Breast epithelium (tissue), 3 donors: ENCODE data around the gene SLC25A48.

Source experiments
- CTCF ChIP-seq, 3 donors: fragments of 450-650 bp; IDR thresholded peaks; one replicate each; pipeline ENCODE4 v1.5.1; 2016 to 2017; ENCODE audit warnings: antibody characterized with exemption in 3 of 3, mild to moderate bottlenecking in 3 of 3, moderate library complexity in 3 of 3
- POLR2A ChIP-seq: fragments of 450-650 bp; IDR thresholded peaks from one replicate; pipeline ENCODE4 v1.6.1; 2016; ENCODE audit warnings: antibody characterized with exemption, mild to moderate bottlenecking, moderate library complexity
- POLR2AphosphoS5 ChIP-seq, 3 donors: sonication (generic); formaldehyde crosslinking; IDR thresholded peaks; one replicate each; pipeline ENCODE4 v1.6.1; 2017; ENCODE audit warnings: antibody characterized with exemption in 3 of 3

DNA sequence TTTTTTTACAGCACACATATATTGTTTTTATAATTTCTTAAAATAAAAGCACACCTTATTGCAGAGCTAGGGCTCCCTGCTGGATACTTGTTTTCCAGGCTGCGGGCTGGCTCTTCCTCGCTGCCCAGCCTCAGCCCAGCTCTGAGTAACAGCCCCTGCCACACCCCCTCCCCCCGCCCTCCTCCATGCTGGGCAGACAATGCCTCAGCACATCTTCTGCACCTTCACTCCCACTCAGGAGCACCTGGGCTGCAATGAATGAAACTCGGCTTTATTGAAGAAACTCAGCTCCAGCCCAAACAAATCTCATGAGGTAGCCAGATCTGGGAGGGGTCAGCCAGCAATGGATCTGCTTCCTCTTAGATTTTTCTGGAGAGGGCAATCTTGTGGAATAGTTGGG lies 51.7 kb downstream of the SLC25A48 start:
- TF ChIP-seq POLR2AphosphoS5 (IDR thresholded peaks at IDR 0.05) (no peak), CTCF (IDR thresholded peaks at IDR 0.05) (no peak), POLR2A (no peak)
